ENCODE measurements around the gene RNF208. TPM values are rescaled to one million over a fixed set of nuclear protein-coding genes. Genes with fewer than 3 reads are reported as not detected.
A peak's percentile ranks its signal among the peaks of the same experiment; 100 is the strongest.

Gene RNF208
- polyA plus RNA-seq, 1 donor: 11.0 TPM

GRCh38 chr9:137189297-137190295 is 32.4 kb downstream of the RNF208 start:
- Histone ChIP-seq H3K27me3 (ENCODE audit: control insufficient read depth, insufficient read depth, low read length) (no peaks in the 10 kb centered on the region), H3K4me1 (ENCODE audit: control insufficient read depth, insufficient read depth, low read length) (peaks cover 41% of the 10 kb centered on the region), H3K4me3 (ENCODE audit: low read length) (peak overlapping the region; percentile 100), H3K27ac (ENCODE audit: low read length) (peak overlapping the region; percentile 82), H3K9me3 (ENCODE audit: control insufficient read depth, low read depth, low read length) (no peaks in the 10 kb centered on the region), H3K36me3 (ENCODE audit: control insufficient read depth, insufficient read depth, low read length) (peaks cover 65% of the 10 kb centered on the region)
- DNase-seq: no peak
- no CpG with 5 or more reads among the region's 23 CpGs for WGBS (ENCODE audit: insufficient coverage, low lambda C conversion rate)

- DNase-seq: peak; percentile 96 to 98
- peaks cover 38% of the 10 kb centered on the region for H3K4me1 ChIP-seq (ENCODE audit: control insufficient read depth, insufficient read depth, low read length)
- WGBS (ENCODE audit: insufficient coverage, low lambda C conversion rate): no CpG with 5 or more reads among the region's 98 CpGs
- peak within 1 kb of the TSS; percentile 100 for H3K4me3 ChIP-seq (ENCODE audit: low read length)
- H3K36me3 ChIP-seq (ENCODE audit: control insufficient read depth, insufficient read depth, low read length): peaks cover 71% of the 10 kb centered on the region
- peak within 1 kb of the TSS; percentile 82 for H3K27ac ChIP-seq (ENCODE audit: low read length)
- H3K9me3 ChIP-seq (ENCODE audit: control insufficient read depth, low read depth, low read length): no peaks in the 10 kb centered on the region
- H3K27me3 ChIP-seq (ENCODE audit: control insufficient read depth, insufficient read depth, low read length): no peaks in the 10 kb centered on the region
Observed at GRCh38 chr9:137188490-137189296, 33.3 kb downstream of the RNF208 start, which contains the start of the genes ANAPC2 and SSNA1. ANAPC2 (minus strand) TSS chr9:137188560; CDS start chr9:137188532, 28 bp downstream. SSNA1 (plus strand) TSS chr9:137188676; CDS start chr9:137188727, 51 bp downstream.

GRCh38 chr9:137188086-137188489 is 34.0 kb downstream of the RNF208 start:
- H3K9me3 ChIP-seq (ENCODE audit: control insufficient read depth, low read depth, low read length): no peaks in the 10 kb centered on the region
- H3K4me1 ChIP-seq (ENCODE audit: control insufficient read depth, insufficient read depth, low read length): peaks cover 38% of the 10 kb centered on the region
- H3K27me3 ChIP-seq (ENCODE audit: control insufficient read depth, insufficient read depth, low read length): no peaks in the 10 kb centered on the region
- H3K4me3 ChIP-seq (ENCODE audit: low read length): peak overlapping the region; percentile 100
- H3K27ac ChIP-seq (ENCODE audit: low read length): peak overlapping the region; percentile 63
- DNase-seq: no peak
- H3K36me3 ChIP-seq (ENCODE audit: control insufficient read depth, insufficient read depth, low read length): peaks cover 72% of the 10 kb centered on the region
- no CpG with 5 or more reads among the region's 31 CpGs for WGBS (ENCODE audit: insufficient coverage, low lambda C conversion rate)

GRCh38 chr9:137187386-137187785 is 34.7 kb downstream of the RNF208 start:
- no peaks in the 10 kb centered on the region for H3K27me3 ChIP-seq (ENCODE audit: control insufficient read depth, insufficient read depth, low read length)
- peak overlapping the region; percentile 100 for H3K4me3 ChIP-seq (ENCODE audit: low read length)
- H3K4me1 ChIP-seq (ENCODE audit: control insufficient read depth, insufficient read depth, low read length): peaks cover 38% of the 10 kb centered on the region
- WGBS (ENCODE audit: insufficient coverage, low lambda C conversion rate): no CpG with 5 or more reads among the region's 15 CpGs
- no peak for DNase-seq
- H3K36me3 ChIP-seq (ENCODE audit: control insufficient read depth, insufficient read depth, low read length): peaks cover 74% of the 10 kb centered on the region
- no peaks in the 10 kb centered on the region for H3K9me3 ChIP-seq (ENCODE audit: control insufficient read depth, low read depth, low read length)
- no peak overlapping the region for H3K27ac ChIP-seq (ENCODE audit: low read length)

- no CpG with 5 or more reads among the region's 6 CpGs for WGBS (ENCODE audit: insufficient coverage, low lambda C conversion rate)
- H3K4me3 ChIP-seq (ENCODE audit: low read length): no peak overlapping the region
- no peaks in the 10 kb centered on the region for H3K9me3 ChIP-seq (ENCODE audit: control insufficient read depth, low read depth, low read length)
- DNase-seq: no peak
- peaks cover 36% of the 10 kb centered on the region for H3K4me1 ChIP-seq (ENCODE audit: control insufficient read depth, insufficient read depth, low read length)
- H3K36me3 ChIP-seq (ENCODE audit: control insufficient read depth, insufficient read depth, low read length): peaks cover 71% of the 10 kb centered on the region
- H3K27me3 ChIP-seq (ENCODE audit: control insufficient read depth, insufficient read depth, low read length): no peaks in the 10 kb centered on the region
- no peak overlapping the region for H3K27ac ChIP-seq (ENCODE audit: low read length)
Observed at GRCh38 chr9:137186385-137186784, 35.7 kb downstream of the RNF208 start.

GRCh38 chr9:137185921-137186320 is 36.1 kb downstream of the RNF208 start:
- no peak for DNase-seq
- WGBS (ENCODE audit: insufficient coverage, low lambda C conversion rate): no CpG with 5 or more reads among the region's 19 CpGs

GRCh38 chr9:137184881-137185660 is 37.0 kb downstream of the RNF208 start:
- no peak for DNase-seq
- no peaks in the 10 kb centered on the region for H3K9me3 ChIP-seq (ENCODE audit: control insufficient read depth, low read depth, low read length)
- WGBS (ENCODE audit: insufficient coverage, low lambda C conversion rate): no CpG with 5 or more reads among the region's 48 CpGs
- H3K27me3 ChIP-seq (ENCODE audit: control insufficient read depth, insufficient read depth, low read length): no peaks in the 10 kb centered on the region
- H3K4me3 ChIP-seq (ENCODE audit: low read length): no peak overlapping the region
- H3K36me3 ChIP-seq (ENCODE audit: control insufficient read depth, insufficient read depth, low read length): peaks cover 71% of the 10 kb centered on the region
- peaks cover 24% of the 10 kb centered on the region for H3K4me1 ChIP-seq (ENCODE audit: control insufficient read depth, insufficient read depth, low read length)
- H3K27ac ChIP-seq (ENCODE audit: low read length): no peak overlapping the region

More at GRCh38 chr9:137185921-137186320, 36.1 kb downstream of the RNF208 start:
- Histone ChIP-seq H3K27me3 (ENCODE audit: control insufficient read depth, insufficient read depth, low read length) (no peaks in the 10 kb centered on the region), H3K4me3 (ENCODE audit: low read length) (no peak overlapping the region), H3K36me3 (ENCODE audit: control insufficient read depth, insufficient read depth, low read length) (peaks cover 71% of the 10 kb centered on the region), H3K4me1 (ENCODE audit: control insufficient read depth, insufficient read depth, low read length) (peaks cover 32% of the 10 kb centered on the region), H3K27ac (ENCODE audit: low read length) (no peak overlapping the region), H3K9me3 (ENCODE audit: control insufficient read depth, low read depth, low read length) (no peaks in the 10 kb centered on the region)

GRCh38 chr9:137183980-137184595 is 38.0 kb downstream of the RNF208 start:
- DNase-seq: no peak
- peaks cover 76% of the 10 kb centered on the region for H3K36me3 ChIP-seq (ENCODE audit: control insufficient read depth, insufficient read depth, low read length)
- no CpG with 5 or more reads among the region's 27 CpGs for WGBS (ENCODE audit: insufficient coverage, low lambda C conversion rate)
- H3K9me3 ChIP-seq (ENCODE audit: control insufficient read depth, low read depth, low read length): no peaks in the 10 kb centered on the region
- H3K27me3 ChIP-seq (ENCODE audit: control insufficient read depth, insufficient read depth, low read length): no peaks in the 10 kb centered on the region
- H3K27ac ChIP-seq (ENCODE audit: low read length): no peak overlapping the region
- no peak overlapping the region for H3K4me3 ChIP-seq (ENCODE audit: low read length)
- peaks cover 16% of the 10 kb centered on the region for H3K4me1 ChIP-seq (ENCODE audit: control insufficient read depth, insufficient read depth, low read length)

- peaks cover 87% of the 10 kb centered on the region for H3K36me3 ChIP-seq (ENCODE audit: control insufficient read depth, insufficient read depth, low read length)
- no peak overlapping the region for H3K4me3 ChIP-seq (ENCODE audit: low read length)
- no peak for DNase-seq
- H3K9me3 ChIP-seq (ENCODE audit: control insufficient read depth, low read depth, low read length): no peaks in the 10 kb centered on the region
- peaks cover 16% of the 10 kb centered on the region for H3K4me1 ChIP-seq (ENCODE audit: control insufficient read depth, insufficient read depth, low read length)
- H3K27me3 ChIP-seq (ENCODE audit: control insufficient read depth, insufficient read depth, low read length): no peaks in the 10 kb centered on the region
- H3K27ac ChIP-seq (ENCODE audit: low read length): no peak overlapping the region
- WGBS (ENCODE audit: insufficient coverage, low lambda C conversion rate): no CpG with 5 or more reads among the region's 17 CpGs
Observed at GRCh38 chr9:137182836-137183235, 39.2 kb downstream of the RNF208 start.
